ENCODE results near the gene IBA57.

Gene IBA57

GRCh38 chr1:228165372-228166169, at the start of gene IBA57:
Gene IBA57, plus strand, starts transcription at chr1:228165804. Its CDS starts 13 bp downstream, at chr1:228165817.
- peak; percentile 99 to 100 for DNase-seq (ENCODE audit: low read depth in 2 of 2)

GRCh38 chr1:228117335-228117734, 48.3 kb upstream of the IBA57 start:
- DNase-seq (ENCODE audit: low read depth in 2 of 2) = no peak

- no peak for DNase-seq (ENCODE audit: low read depth in 2 of 2)
Measured at GRCh38 chr1:228118040-228118439, 47.6 kb upstream of the IBA57 start.

GRCh38 chr1:228120351-228120750, 45.3 kb upstream of the IBA57 start:
- DNase-seq (ENCODE audit: low read depth in 2 of 2) = no peak

- DNase-seq (ENCODE audit: low read depth in 2 of 2) = no peak
Measured at GRCh38 chr1:228120857-228121489, 44.6 kb upstream of the IBA57 start.

- no peak for DNase-seq (ENCODE audit: low read depth in 2 of 2)
Measured at GRCh38 chr1:228122921-228123441, 42.6 kb upstream of the IBA57 start.

GRCh38 chr1:228123505-228123904, 42.1 kb upstream of the IBA57 start:
- DNase-seq (ENCODE audit: low read depth in 2 of 2) = no peak

GRCh38 chr1:228125185-228125584, 40.4 kb upstream of the IBA57 start:
- DNase-seq (ENCODE audit: low read depth in 2 of 2) = no peak

- DNase-seq (ENCODE audit: low read depth in 2 of 2) = no peak
Measured at GRCh38 chr1:228131766-228132165, 33.8 kb upstream of the IBA57 start.

- DNase-seq (ENCODE audit: low read depth in 2 of 2) = no peak
Measured at GRCh38 chr1:228134591-228134990, 31.0 kb upstream of the IBA57 start.

- no peak for DNase-seq (ENCODE audit: low read depth in 2 of 2)
Measured at GRCh38 chr1:228136901-228137300, 28.7 kb upstream of the IBA57 start.

GRCh38 chr1:228139406-228139930, 26.1 kb upstream of the IBA57 start:
- no peak for DNase-seq (ENCODE audit: low read depth in 2 of 2)

GRCh38 chr1:228139931-228140723, 25.5 kb upstream of the IBA57 start, which contains the start of gene GUK1:
Gene GUK1, plus strand, starts transcription at chr1:228140279. Its CDS starts 24 bp downstream, at chr1:228140303.
- peak; percentile 100 for DNase-seq (ENCODE audit: low read depth in 2 of 2)

GRCh38 chr1:228140724-228141225, 24.8 kb upstream of the IBA57 start:
- DNase-seq (ENCODE audit: low read depth in 2 of 2) = no peak

GRCh38 chr1:228141226-228142044, 24.2 kb upstream of the IBA57 start:
- no peak for DNase-seq (ENCODE audit: low read depth in 2 of 2)

- no peak for DNase-seq (ENCODE audit: low read depth in 2 of 2)
Measured at GRCh38 chr1:228142155-228142691, 23.4 kb upstream of the IBA57 start.

GRCh38 chr1:228142701-228143136, 22.9 kb upstream of the IBA57 start:
- DNase-seq (ENCODE audit: low read depth in 2 of 2) = no peak

GRCh38 chr1:228143480-228144192, 22.0 kb upstream of the IBA57 start:
- DNase-seq (ENCODE audit: low read depth in 2 of 2) = no peak

- no peak for DNase-seq (ENCODE audit: low read depth in 2 of 2)
Measured at GRCh38 chr1:228144193-228144992, 21.2 kb upstream of the IBA57 start.

All from activated CD8-positive, alpha-beta memory T cell treated with anti-CD3 and anti-CD28 coated beads for 4 hours (primary cell).